AG10803 (cell line): ENCODE data around the gene ORM1.
A peak's percentile ranks its signal among the peaks of the same experiment; 100 is the strongest.

ENCODE experiments used
- DNase-seq: peaks from one replicate; pipeline ENCODE4 v3.0.0; 2010; ENCODE audit warnings: low read depth
- H3K4me3 ChIP-seq: 2 replicates; pipeline ENCODE4 v1.5.1; 2011; ENCODE audit warnings: mild to moderate bottlenecking, low read length, control low read depth
- CTCF ChIP-seq: conservative IDR thresholded peaks from 2 replicates; pipeline ENCODE4 v1.5.1; 2011; ENCODE audit warnings: mild to moderate bottlenecking, low read length, control low read depth, inconsistent platforms

The ORM1 gene

DNA sequence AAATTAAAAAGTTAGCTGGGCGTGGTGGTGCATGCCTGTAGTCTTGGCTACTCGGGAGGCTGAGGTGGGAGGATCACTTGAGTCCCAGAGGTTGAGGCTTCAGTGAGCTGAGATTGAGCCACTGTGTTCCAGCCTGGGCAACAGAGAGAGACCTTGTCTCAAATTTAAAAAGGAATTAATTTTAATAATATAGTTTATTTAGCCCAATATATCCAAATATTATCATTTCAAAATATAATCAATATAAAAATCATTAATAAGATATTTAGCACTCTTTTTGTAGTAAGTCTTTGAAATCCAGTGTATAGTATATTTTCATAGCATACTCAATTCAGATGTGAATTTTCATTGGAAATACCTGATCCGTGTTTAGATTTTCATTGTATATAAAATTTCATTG lies 43.2 kb upstream of the ORM1 start:
- no peak for TF ChIP-seq CTCF
- no peak for DNase-seq
- H3K4me3 ChIP-seq: no peak overlapping the region

- TF ChIP-seq CTCF: no peak
- no peak overlapping the region for H3K4me3 ChIP-seq
- DNase-seq: peak; percentile 58
These were observed 42.0 kb upstream of the ORM1 start for GRCh38 chr9:114280636-114281472.

GRCh38 chr9:114281473-114282103 lies 41.3 kb upstream of the ORM1 start:
- TF ChIP-seq CTCF: no peak
- H3K4me3 ChIP-seq: no peak overlapping the region
- peak; percentile 84 for DNase-seq

DNA sequence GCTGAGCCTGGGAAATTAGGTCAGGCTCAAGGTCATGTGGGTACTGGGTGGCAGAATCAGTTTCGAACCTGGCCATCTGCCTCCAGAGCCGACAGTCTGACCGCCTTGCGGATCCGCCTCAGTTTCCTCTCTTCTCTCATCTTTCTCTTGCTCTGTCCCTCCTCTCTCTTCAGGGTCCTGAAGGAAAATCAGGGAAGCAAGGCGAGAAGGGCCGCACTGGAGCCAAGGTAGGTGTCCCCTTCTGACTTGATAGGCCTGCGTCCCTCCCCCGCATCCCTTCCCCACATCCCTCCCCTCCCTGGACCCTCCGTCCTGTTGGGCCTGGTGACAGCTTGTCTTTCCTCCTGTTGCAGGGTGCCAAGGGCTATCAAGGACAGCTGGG lies 40.8 kb upstream of the ORM1 start:
- TF ChIP-seq CTCF: no peak
- DNase-seq: no peak
- H3K4me3 ChIP-seq: no peak overlapping the region

DNA sequence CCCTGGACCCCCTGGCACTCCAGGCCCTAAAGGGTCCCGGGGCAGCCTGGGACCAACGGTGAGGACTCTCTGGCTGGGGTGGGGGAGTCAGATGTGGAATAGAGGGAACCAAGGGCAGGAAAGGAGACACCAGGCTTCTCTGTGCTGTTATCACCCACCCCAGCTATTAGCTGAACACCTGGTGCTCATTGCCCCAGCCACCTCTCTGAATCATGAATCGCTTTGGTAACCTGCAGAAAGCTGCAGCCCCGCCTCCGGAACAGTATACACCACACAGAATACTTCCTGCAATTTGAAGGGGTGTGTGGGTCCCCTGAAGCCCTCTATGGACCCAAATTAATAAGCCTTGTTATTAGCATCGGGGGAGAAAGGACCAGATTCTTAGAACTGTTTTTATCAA lies 40.4 kb upstream of the ORM1 start:
- DNase-seq: no peak
- H3K4me3 ChIP-seq: no peak overlapping the region
- no peak for TF ChIP-seq CTCF

- no peak overlapping the region for H3K4me3 ChIP-seq
- peak; percentile 95 for DNase-seq
- TF ChIP-seq CTCF: no peak
These were observed 40.0 kb upstream of the ORM1 start for GRCh38 chr9:114282926-114283325.

- H3K4me3 ChIP-seq: no peak overlapping the region
- no peak for DNase-seq
- no peak for TF ChIP-seq CTCF
These were observed 39.3 kb upstream of the ORM1 start for GRCh38 chr9:114283551-114284111.
